Sigmoid colon (tissue), 4 donors: Measurements from ENCODE around the gene TMCO2.

ENCODE experiments used
- CTCF ChIP-seq, 4 experiments: fragments of 450-650 bp in 3 of 4; fragments of 200-600 bp in 1 of 4; IDR thresholded peaks; one replicate each; pipeline ENCODE4 v1.5.1; 2016 to 2019; ENCODE audit warnings: antibody characterized with exemption in 4 of 4, mild to moderate bottlenecking in 3 of 4, moderate library complexity in 2 of 4
- EP300 ChIP-seq, 4 donors: sonication (generic); formaldehyde crosslinking; IDR thresholded peaks; one replicate each; pipeline ENCODE4 v1.6.1; 2017; ENCODE audit warnings: antibody characterized with exemption in 4 of 4
- POLR2A ChIP-seq, 2 donors: fragments of 450-650 bp; IDR thresholded peaks; one replicate each; pipeline ENCODE4 v1.6.1; 2016; ENCODE audit warnings: antibody characterized with exemption in 2 of 2, mild to moderate bottlenecking in 2 of 2, moderate library complexity in 2 of 2
- POLR2AphosphoS5 ChIP-seq, 4 donors: sonication (generic); formaldehyde crosslinking; IDR thresholded peaks; one replicate each; pipeline ENCODE4 v1.6.1; 2017; ENCODE audit warnings: antibody characterized with exemption in 4 of 4

DNA sequence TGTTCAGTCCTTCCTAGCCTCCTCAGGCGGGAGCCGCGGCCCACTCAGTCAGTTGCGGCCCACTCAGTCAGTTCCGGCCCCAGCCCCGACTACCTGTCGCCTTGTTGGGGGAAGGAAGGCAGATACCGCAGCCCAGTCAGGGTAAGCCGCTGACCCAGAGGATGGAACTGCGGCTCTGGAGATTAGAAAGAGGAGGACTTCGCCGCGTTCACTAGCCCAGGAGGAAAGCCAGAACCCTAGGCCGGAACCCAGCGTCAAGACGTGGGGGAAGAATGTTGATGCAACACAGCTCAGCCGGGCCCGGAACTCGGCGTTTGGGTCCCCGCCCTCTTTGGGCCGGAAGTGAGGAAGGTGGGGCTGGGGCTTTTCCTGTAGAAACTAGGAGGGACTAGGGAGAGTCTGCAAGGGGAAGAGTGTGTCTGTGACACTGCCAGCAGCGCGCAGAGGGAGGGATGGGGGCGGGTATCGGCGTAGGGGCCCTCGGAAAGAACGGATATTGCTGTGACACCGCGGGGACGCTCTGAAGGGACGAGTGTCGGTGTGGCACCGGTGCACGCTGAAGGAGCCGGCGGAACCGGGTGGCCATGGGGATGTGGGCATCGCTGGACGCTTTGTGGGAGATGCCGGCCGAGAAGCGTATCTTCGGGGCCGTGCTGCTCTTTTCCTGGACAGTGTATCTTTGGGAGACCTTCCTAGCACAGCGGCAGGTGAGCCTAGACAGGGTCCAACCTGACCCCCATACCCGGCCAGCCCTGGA lies 10.1 kb downstream of the TMCO2 start, which contains the start of gene ZMPSTE24:
- TF ChIP-seq POLR2A (IDR thresholded peaks at IDR 0.05): peak; percentile 45 to 48
- no peak for TF ChIP-seq CTCF (IDR thresholded peaks at IDR 0.05)
- peak; percentile 55 to 80 (median 71) for TF ChIP-seq POLR2AphosphoS5 (IDR thresholded peaks at IDR 0.05)
- peak in 2 of 4 donors; percentile 14 to 22 for TF ChIP-seq EP300 (IDR thresholded peaks at IDR 0.05)
